ENCODE measurements around the gene HCFC1.

Gene HCFC1

DNA sequence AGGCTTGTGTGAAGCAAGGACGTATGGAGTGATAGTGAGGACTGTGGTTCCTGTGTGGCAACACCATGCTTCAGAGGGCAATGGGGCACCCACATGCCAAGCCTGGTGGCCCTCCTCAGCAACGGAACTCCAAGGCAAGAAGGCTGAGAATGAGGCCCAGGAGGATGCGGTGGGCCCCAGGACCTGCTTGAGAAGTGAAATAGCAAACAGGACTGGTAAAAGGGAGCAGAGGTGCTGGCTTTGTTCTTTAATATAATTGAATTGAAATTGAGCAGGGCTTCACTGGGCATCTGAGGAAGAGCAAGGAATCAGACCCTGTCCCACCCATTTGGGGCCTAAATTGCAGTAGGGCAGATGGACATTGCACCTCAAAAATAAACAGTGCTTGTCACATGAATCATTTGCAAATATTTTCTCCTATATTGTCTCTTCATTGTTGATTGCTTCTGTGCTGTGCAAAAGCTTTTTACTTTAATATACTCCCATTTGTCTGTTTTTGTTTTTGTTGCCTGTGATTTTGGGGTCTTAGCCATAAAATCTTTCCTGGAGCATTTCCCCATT lies 3.2 kb upstream of the HCFC1 start:
- no peak overlapping the region for H3K4me3 ChIP-seq
- H3K4me1 ChIP-seq, result peaks cover 0 to 16% (median 13%) of the 10 kb centered on the region in 4 donors
- DNase-seq, result no peak
- H3K9me3 ChIP-seq, result peaks cover 0 to 3% (median 0%) of the 10 kb centered on the region in 3 donors
- no peaks in the 10 kb centered on the region for H3K36me3 ChIP-seq
- no peaks in the 10 kb centered on the region for H3K27me3 ChIP-seq
- intact Hi-C loops (cut with DNase I; ENCODE audit: low total_unique reads), result no loop called here
- TF ChIP-seq CTCF (IDR thresholded peaks at IDR 0.05), result no peak
- peak overlapping the region; percentile 98 to 99 for H3K27ac ChIP-seq

- peak overlapping the region; percentile 98 to 99 for H3K27ac ChIP-seq
- no peak for TF ChIP-seq CTCF (IDR thresholded peaks at IDR 0.05)
- peak overlapping the region in 1 of 2 donors; percentile 88 for H3K4me3 ChIP-seq
- no peak for DNase-seq
- peaks cover 0 to 20% (median 17%) of the 10 kb centered on the region in 4 donors for H3K4me1 ChIP-seq
- no peaks in the 10 kb centered on the region for H3K36me3 ChIP-seq
- H3K27me3 ChIP-seq, result no peaks in the 10 kb centered on the region
- intact Hi-C loops (cut with DNase I; ENCODE audit: low total_unique reads), result no loop called here
- H3K9me3 ChIP-seq, result peaks cover 0 to 3% (median 0%) of the 10 kb centered on the region in 3 donors
These were observed 2.5 kb upstream of the HCFC1 start for GRCh38 chrX:153974003-153974725.

- TF ChIP-seq CTCF (IDR thresholded peaks at IDR 0.05), result no peak
- Histone ChIP-seq H3K27me3 (no peaks in the 10 kb centered on the region), H3K27ac (peak overlapping the region; percentile 98 to 99), H3K36me3 (no peaks in the 10 kb centered on the region), H3K4me1 (peaks cover 0 to 28% (median 23%) of the 10 kb centered on the region in 4 donors), H3K9me3 (peaks cover 0 to 3% (median 0%) of the 10 kb centered on the region in 3 donors), H3K4me3 (peak overlapping the region; percentile 82 to 88)
- intact Hi-C loops (cut with DNase I; ENCODE audit: low total_unique reads), result no loop called here
- no peak for DNase-seq
These were observed 1.7 kb upstream of the HCFC1 start for GRCh38 chrX:153973127-153974002.

GRCh38 chrX:153972368-153973126 lies 929 bp upstream of the HCFC1 start, which contains the start of gene TMEM187:
Gene TMEM187, plus strand, starts transcription at chrX:153972754. Its CDS starts 9,309 bp downstream, at chrX:153982063.
- peak within 1 kb of the TSS; percentile 98 to 99 for H3K27ac ChIP-seq
- H3K27me3 ChIP-seq, result no peaks in the 10 kb centered on the region
- peak within 1 kb of the TSS; percentile 82 to 88 for H3K4me3 ChIP-seq
- intact Hi-C loops (cut with DNase I; ENCODE audit: low total_unique reads), result no loop called here
- H3K4me1 ChIP-seq, result peaks cover 0 to 36% (median 31%) of the 10 kb centered on the region in 4 donors
- no peak for TF ChIP-seq CTCF (IDR thresholded peaks at IDR 0.05)
- no peaks in the 10 kb centered on the region for H3K36me3 ChIP-seq
- peak; percentile 73 to 89 for DNase-seq
- H3K9me3 ChIP-seq, result peaks cover 0 to 3% (median 0%) of the 10 kb centered on the region in 3 donors

DNA sequence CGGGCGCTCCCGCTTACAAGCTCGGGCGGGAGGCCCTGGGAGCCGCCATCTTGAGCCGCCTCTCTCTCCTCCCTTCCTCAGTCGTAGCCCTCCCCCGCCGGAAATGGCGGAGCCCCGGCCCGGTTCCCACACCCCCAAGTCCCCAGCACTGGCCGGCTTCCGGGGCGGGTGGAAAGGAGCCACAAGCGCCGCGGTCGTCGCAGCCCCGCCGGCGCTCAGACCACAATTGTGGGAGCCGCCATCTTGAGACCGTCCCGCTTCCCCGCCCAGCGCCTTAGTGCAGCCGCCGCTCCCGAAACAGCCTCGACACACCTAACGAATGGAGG lies 531 bp downstream of the HCFC1 start:
- Histone ChIP-seq H3K36me3 (no peaks in the 10 kb centered on the region), H3K27ac (peak overlapping the region; percentile 98 to 99), H3K4me3 (peak overlapping the region; percentile 82 to 88), H3K9me3 (peaks cover 0 to 3% (median 0%) of the 10 kb centered on the region in 3 donors), H3K27me3 (no peaks in the 10 kb centered on the region), H3K4me1 (peaks cover 0 to 51% (median 45%) of the 10 kb centered on the region in 4 donors)
- DNase-seq, result peak; percentile 84 to 94
- intact Hi-C loops (cut with DNase I; ENCODE audit: low total_unique reads), result no loop called here
- no peak for TF ChIP-seq CTCF (IDR thresholded peaks at IDR 0.05)

All from tibial artery (tissue), 4 donors.